Liver (tissue), 3 donors: ENCODE data around the gene ETFRF1.

Experiments used
- FOXA1 ChIP-seq: IDR thresholded peaks from 2 replicates; pipeline ENCODE4 v1.6.1; 2016; ENCODE audit warnings: antibody characterized with exemption
- JUND ChIP-seq, 2 donors: IDR thresholded peaks; 2 replicates each; pipeline ENCODE4 v1.6.1; 2016; ENCODE audit warnings: antibody characterized with exemption in 2 of 2
- TF ChIP-seq, protein P1 (sequence below): fragments of 150-350 bp; IDR thresholded peaks from 2 replicates; pipeline ENCODE4 v1.5.1; 2017; ENCODE audit warnings: improper control_type of control experiment, low read depth, low read length; ENCODE audit not compliant: missing input control
- donor health status: healthy.
- donor health status: healthy.

DNA sequence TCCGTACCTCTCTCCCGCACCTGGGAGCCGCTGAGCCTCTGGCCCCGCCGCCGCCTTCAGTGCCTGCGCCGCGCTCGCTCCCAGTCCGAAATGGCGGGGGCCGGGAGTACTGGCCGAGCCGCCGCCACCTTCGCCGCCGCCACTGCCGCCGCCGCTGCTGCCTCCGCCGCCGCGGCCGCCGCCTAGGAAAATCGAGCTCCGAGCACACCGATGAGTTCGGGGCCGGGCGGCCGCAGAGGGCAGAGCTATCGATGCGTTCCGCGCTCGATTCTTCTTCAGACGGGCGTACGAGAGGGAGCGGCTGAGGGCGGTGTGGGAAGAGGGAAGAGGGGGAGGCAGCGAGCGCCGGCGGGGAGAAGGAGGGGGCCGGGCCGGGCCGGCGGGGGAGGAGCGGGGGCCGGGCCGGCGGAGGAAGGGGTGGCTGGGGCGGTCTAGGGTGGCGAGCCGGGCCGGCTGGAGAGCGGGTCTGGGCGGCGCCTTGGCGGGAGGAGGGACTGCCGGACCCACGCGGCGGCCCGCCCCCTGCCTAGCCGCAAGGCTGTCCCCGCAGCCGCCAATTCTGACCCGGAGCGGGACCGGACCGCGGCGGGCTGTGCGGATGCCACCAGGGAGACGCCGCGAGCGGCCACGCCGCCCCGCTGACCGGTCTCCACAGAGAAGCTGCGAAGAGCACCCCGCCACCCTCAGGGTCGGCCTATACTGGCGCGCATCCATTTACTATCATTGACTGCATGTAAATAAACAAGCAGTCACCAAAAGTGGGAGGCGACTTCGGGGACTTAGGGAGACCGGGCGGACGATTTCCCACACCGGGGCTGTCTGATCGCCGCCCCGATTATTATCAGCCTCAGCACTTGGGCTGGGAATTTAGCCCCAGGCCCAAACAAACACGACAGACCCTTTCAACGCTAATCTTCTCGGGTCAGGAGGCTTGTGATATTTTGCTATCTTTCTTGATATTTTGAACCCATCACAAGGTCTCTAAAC, 56.0 kb downstream of the ETFRF1 start, which contains the start of gene KRAS:
- TF ChIP-seq FOXA1 (peak; percentile 28), JUND (IDR thresholded peaks at IDR 0.05) (peak in 1 of 2 donors; percentile 18)
- TF ChIP-seq, protein P1, sequence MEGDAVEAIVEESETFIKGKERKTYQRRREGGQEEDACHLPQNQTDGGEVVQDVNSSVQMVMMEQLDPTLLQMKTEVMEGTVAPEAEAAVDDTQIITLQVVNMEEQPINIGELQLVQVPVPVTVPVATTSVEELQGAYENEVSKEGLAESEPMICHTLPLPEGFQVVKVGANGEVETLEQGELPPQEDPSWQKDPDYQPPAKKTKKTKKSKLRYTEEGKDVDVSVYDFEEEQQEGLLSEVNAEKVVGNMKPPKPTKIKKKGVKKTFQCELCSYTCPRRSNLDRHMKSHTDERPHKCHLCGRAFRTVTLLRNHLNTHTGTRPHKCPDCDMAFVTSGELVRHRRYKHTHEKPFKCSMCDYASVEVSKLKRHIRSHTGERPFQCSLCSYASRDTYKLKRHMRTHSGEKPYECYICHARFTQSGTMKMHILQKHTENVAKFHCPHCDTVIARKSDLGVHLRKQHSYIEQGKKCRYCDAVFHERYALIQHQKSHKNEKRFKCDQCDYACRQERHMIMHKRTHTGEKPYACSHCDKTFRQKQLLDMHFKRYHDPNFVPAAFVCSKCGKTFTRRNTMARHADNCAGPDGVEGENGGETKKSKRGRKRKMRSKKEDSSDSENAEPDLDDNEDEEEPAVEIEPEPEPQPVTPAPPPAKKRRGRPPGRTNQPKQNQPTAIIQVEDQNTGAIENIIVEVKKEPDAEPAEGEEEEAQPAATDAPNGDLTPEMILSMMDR = no peak
